Measurements from ENCODE around the gene SUPT7L. TPM values are rescaled to one million over a fixed set of nuclear protein-coding genes. Genes with fewer than 3 reads are reported as not detected.
"Not testable (repeated sequence)": the region's sequence is repeated elsewhere in the genome, so short reads cannot be mapped to it uniquely, and the experiment has no call there.

Gene SUPT7L
- total RNA-seq, 2 experiments from 2014 or later, result 30.1 to 30.8 TPM

DNA sequence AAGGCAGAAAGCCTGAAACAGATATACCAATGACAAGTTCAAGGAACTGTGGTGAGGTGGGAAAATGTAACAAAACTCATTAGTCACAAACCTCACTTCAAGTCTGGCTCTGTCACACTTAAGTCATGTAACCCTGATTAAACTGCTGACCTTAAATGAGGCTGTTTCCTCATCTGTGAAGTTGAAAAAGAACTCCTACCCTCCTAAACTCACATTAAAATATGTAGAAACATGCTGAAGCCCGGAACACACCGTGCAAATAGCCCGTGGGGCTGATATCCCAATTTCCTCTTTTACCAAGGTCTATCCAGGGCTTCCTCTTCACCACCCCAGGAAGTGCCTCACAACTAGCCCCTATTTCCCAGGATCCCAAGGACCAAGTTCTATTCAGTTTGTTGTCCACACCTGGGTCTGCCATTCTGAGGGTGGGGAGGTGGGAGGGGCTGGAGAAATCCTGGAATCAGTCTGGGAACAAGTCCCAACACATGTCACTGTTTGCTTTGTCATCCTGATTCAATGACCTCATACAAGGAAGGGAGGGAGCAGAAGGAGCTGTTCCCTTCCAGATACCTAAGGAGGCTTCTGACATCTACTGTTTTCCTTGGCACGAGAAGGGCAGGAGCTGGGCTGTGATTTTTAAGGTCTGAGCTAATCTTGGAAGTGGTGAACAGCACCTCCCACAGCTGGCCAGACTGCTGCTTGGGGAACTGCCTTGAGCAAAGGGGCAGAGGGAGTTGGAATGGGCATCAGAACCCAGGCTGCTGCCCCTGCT, 42.6 kb upstream of the SUPT7L start:
- Mint-ChIP-seq H3K27ac (no peak overlapping the region), H3K9me3 (ENCODE audit: insufficient read depth) (no peaks in the 10 kb centered on the region), H3K4me1 (ENCODE audit: low read depth) (peaks cover 15% of the 10 kb centered on the region), H3K4me3 (no peak overlapping the region), H3K36me3 (ENCODE audit: low read depth) (no peaks in the 10 kb centered on the region), H3K27me3 (ENCODE audit: low read depth) (no peaks in the 10 kb centered on the region)
- ATAC-seq (no peak), DNase-seq (no peak)
- ChIA-PET POLR2A (no interaction called here), CTCF (interaction anchor here (3.0 to 6.0 kb wide), 3 partner anchors 16 to 23 kb away, joined by 14 to 40 read pairs (median 35); no protein-coding TSS in a partner anchor)

DNA sequence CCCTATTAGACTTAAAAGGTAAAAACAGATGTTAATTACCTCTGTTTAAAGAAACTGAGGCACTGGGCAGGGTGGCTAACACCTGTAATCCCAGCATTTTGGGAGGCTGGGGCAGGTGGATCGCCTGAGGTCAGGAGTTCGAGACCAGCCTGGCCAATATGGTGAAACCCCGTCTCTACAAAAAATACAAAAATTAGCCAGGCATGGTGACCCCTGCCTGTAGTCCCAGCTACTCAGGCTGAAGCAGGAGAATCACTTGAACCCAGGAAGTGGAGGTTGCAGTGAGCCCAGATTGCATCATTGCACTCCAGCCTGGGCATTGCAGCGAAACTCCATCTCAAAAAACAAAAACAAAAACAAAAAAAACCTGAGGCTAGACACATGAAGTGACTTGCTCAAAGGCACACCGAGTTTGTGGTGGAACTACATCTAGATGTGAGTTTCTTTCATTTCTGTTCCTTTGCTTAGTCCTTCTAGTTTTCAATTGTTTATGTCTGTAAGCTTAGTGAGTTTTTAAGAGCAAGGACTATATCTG, 41.0 kb upstream of the SUPT7L start:
- Mint-ChIP-seq H3K27ac (no peak overlapping the region), H3K4me1 (ENCODE audit: low read depth) (peaks cover 15% of the 10 kb centered on the region), H3K4me3 (no peak overlapping the region), H3K9me3 (ENCODE audit: insufficient read depth) (no peaks in the 10 kb centered on the region), H3K27me3 (ENCODE audit: low read depth) (no peaks in the 10 kb centered on the region), H3K36me3 (ENCODE audit: low read depth) (no peaks in the 10 kb centered on the region)
- DNase-seq (no peak), ATAC-seq (no peak)
- ChIA-PET CTCF (interaction anchor here (0.6 to 6.0 kb wide), 24 partner anchors 8 to 815 kb away, joined by 3 to 40 read pairs (median 4); partner anchors contain the start of genes BABAM2, FOSL2 and RBKS), POLR2A (no interaction called here)

DNA sequence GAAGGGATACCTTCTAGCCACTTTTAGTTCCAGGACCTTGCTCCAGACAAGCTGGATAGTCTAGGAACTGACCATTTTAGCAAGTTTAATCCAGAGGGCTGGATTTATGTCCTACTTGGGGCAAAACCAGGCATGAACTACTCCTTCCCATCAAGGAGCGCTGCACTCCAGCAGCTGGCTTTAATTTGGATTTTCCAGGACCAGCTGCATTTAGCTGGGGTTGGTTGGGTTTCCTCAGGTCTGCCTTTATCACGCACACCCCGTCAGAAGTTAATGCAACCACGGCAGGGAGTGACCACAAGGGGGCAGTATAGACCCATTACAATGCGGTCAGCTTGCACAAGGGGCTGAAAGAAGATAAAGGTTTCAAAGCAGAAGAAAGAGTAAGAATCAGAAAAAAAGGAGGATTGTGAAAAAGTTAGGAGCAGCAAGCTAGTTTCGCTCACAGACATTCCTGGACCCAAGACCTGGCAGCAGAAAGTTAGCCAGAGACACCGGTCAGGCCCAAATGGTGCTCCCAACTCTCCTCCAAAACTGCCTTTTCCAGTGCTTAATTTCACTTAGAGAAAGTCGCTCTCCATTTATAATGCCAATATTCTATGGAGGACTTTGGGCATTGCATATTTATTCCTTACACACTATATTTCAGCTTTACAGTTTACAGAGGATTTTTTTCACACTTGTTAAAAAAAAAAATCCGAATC, 40.4 kb upstream of the SUPT7L start:
- H3K9me3 Mint-ChIP-seq (ENCODE audit: insufficient read depth), result no peaks in the 10 kb centered on the region
- H3K27ac Mint-ChIP-seq, result no peak overlapping the region
- peaks cover 15% of the 10 kb centered on the region for H3K4me1 Mint-ChIP-seq (ENCODE audit: low read depth)
- no peaks in the 10 kb centered on the region for H3K27me3 Mint-ChIP-seq (ENCODE audit: low read depth)
- POLR2A ChIA-PET, result no interaction called here
- no peak overlapping the region for H3K4me3 Mint-ChIP-seq
- no peaks in the 10 kb centered on the region for H3K36me3 Mint-ChIP-seq (ENCODE audit: low read depth)
- DNase-seq (peak; percentile 92), ATAC-seq (peak; percentile 89)
- CTCF ChIA-PET, result interaction anchor here (0.6 to 6.0 kb wide), 28 partner anchors 9 to 816 kb away, joined by 3 to 40 read pairs (median 4); partner anchors contain the start of genes BABAM2, FOSL2 and RBKS

DNA sequence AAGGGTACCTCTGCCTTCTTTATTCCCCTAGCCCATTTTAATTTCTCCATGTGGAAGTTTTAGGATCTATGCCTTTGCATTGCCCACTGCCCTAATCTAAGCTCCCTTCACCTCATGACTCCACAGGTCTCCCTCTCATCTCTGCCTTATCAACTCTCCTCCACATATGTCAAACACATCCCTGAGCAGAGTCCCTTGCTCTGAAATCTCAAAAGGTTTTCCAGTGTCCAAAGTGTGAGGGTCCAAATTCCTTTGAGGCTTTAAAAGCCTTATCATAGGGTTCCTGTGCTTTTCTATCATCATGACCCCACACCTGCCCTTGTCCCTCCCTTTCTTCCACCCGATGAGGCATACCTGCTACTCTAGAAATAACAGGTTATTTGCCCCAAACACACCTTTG, 38.9 kb upstream of the SUPT7L start:
- ChIA-PET POLR2A (no interaction called here), CTCF (interaction anchor here (2.7 to 3.8 kb wide), 2 partner anchors 13 to 19 kb away, joined by 21 to 40 read pairs; no protein-coding TSS in a partner anchor)
- no peaks in the 10 kb centered on the region for H3K27me3 Mint-ChIP-seq (ENCODE audit: low read depth)
- peaks cover 17% of the 10 kb centered on the region for H3K4me1 Mint-ChIP-seq (ENCODE audit: low read depth)
- peaks cover 8% of the 10 kb centered on the region for H3K36me3 Mint-ChIP-seq (ENCODE audit: low read depth)
- ATAC-seq (no peak), DNase-seq (no peak)
- H3K4me3 Mint-ChIP-seq, result no peak overlapping the region
- no peaks in the 10 kb centered on the region for H3K9me3 Mint-ChIP-seq (ENCODE audit: insufficient read depth)
- no peak overlapping the region for H3K27ac Mint-ChIP-seq

DNA sequence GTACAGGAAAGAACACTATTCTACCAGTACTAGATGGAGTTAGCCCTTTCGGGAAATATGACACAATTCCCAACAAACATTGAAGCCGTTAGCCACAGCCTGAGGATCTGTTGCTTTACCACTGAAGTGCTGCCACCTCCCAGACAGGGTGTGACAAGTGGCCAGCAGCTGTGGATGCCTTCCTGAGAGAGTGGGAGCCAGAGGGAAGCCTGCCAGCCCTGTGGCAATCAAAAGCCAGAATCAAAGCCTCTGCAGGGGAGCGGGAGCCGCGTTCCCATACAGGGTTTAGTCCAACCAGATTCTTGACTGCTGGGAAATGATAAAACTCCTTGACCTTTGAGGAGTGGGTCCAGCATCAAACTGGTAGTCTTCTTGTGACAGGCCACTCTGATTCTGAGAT, 38.3 kb upstream of the SUPT7L start:
- POLR2A ChIA-PET, result no interaction called here
- CTCF ChIA-PET, result interaction anchor here (1.5 to 2.7 kb wide), 2 partner anchors 13 to 18 kb away, joined by 6 to 21 read pairs; no protein-coding TSS in a partner anchor
- Mint-ChIP-seq H3K27ac (no peak overlapping the region), H3K27me3 (ENCODE audit: low read depth) (no peaks in the 10 kb centered on the region), H3K4me3 (no peak overlapping the region), H3K36me3 (ENCODE audit: low read depth) (peaks cover 10% of the 10 kb centered on the region), H3K9me3 (ENCODE audit: insufficient read depth) (no peaks in the 10 kb centered on the region), H3K4me1 (ENCODE audit: low read depth) (peaks cover 17% of the 10 kb centered on the region)
- no peak for DNase-seq
- no peak for ATAC-seq

DNA sequence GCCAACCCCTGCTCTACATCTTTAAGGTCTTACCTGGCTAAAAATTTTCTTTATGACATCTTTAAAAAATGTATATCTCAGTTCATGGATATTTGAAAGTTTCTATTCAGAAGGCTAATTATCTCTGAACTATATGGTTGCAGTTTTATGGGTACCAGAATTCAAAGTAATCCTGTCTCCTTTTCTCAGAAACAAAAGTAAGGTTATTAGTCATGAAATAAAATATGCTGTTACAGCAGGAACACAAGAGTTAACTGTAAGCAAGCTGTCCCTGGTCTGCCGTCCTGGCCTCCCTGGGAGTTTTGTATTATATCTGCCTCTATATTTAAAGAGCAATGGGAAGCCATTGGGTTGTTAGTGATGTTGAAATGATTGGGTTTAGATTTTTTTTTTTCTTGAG, 34.2 kb upstream of the SUPT7L start:
- Mint-ChIP-seq H3K9me3 (ENCODE audit: insufficient read depth) (no peaks in the 10 kb centered on the region), H3K36me3 (ENCODE audit: low read depth) (peaks cover 27% of the 10 kb centered on the region), H3K4me3 (no peak overlapping the region), H3K4me1 (ENCODE audit: low read depth) (peaks cover 2% of the 10 kb centered on the region), H3K27ac (no peak overlapping the region), H3K27me3 (ENCODE audit: low read depth) (no peaks in the 10 kb centered on the region)
- POLR2A ChIA-PET, result no interaction called here
- CTCF ChIA-PET, result no interaction called here
- no peak for ATAC-seq
- DNase-seq, result no peak

DNA sequence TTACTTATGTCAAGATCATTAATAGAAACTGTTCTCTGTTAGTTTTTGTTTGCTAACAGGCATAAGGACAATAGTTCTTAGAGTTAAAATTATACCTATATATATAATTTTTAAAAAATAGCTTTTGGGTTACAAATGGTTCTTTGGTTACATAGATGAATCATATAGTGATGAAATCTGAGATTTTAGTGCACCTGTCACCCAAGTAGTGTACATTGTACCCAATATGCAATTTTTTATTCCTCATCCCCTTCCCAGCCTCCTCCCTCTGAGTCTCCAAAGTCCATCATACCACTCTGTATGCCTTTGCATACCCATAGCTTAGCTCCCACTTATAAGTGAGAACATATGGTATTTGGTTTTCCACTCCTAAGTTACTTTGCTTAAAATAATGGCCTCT, 26.6 kb upstream of the SUPT7L start:
- Mint-ChIP-seq H3K27me3 (ENCODE audit: low read depth) (no peaks in the 10 kb centered on the region), H3K36me3 (ENCODE audit: low read depth) (peaks cover 29% of the 10 kb centered on the region), H3K4me3 (no peak overlapping the region), H3K27ac (no peak overlapping the region), H3K9me3 (ENCODE audit: insufficient read depth) (no peaks in the 10 kb centered on the region), H3K4me1 (ENCODE audit: low read depth) (peaks cover 10% of the 10 kb centered on the region)
- DNase-seq (no peak), ATAC-seq (no peak)
- ChIA-PET POLR2A (no interaction called here), CTCF (interaction anchor here (4.6 kb wide), 1 partner anchor 13 kb away, joined by 21 read pairs; no protein-coding TSS in a partner anchor)

DNA sequence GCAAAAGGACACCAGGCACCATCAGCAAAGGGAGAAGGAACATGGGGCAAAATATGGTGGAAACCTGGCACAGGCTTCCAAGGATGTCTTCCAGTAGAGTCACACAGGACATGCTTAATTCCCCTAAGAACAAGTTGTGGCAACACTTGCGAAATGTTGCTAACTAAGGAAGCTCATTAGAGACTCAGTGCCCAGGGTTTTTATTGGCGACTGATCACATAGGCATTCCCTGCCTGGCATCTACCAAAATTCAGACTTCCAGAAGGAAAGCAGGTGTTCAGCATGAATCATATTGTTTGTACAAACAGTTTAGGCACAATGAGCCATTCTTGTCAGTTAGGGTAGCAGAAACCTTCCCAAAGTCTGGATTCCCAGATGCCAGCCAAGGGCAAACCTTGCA, 26.0 kb upstream of the SUPT7L start:
- DNase-seq (no peak), ATAC-seq (no peak)
- Mint-ChIP-seq H3K4me3 (no peak overlapping the region), H3K27me3 (ENCODE audit: low read depth) (no peaks in the 10 kb centered on the region), H3K36me3 (ENCODE audit: low read depth) (peaks cover 29% of the 10 kb centered on the region), H3K4me1 (ENCODE audit: low read depth) (peaks cover 17% of the 10 kb centered on the region), H3K27ac (no peak overlapping the region), H3K9me3 (ENCODE audit: insufficient read depth) (no peaks in the 10 kb centered on the region)
- CTCF ChIA-PET, result interaction anchor here (4.6 kb wide), 1 partner anchor 14 kb away, joined by 21 read pairs; no protein-coding TSS in a partner anchor
- POLR2A ChIA-PET, result no interaction called here

DNA sequence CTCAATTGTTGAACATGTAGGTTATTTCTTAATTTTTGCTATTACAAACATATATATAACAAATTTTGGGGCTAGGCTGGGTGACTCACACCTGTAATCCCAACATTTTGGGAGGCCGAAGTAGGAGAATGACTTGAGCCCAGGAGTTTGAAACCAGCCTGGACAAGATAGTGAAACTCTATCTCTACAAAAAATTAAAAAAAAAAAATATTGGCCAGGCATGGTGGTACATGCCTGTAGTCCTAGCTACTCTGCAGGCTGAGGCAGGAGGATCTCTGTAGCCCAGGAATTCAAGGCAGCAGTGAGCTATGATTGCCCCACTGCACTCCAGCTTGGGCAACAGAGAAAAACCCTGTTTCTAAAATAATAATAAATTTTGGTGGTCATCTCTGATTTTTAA, 23.8 kb upstream of the SUPT7L start:
- Mint-ChIP-seq H3K4me3 (no peak overlapping the region), H3K4me1 (ENCODE audit: low read depth) (peaks cover 29% of the 10 kb centered on the region), H3K27ac (no peak overlapping the region), H3K27me3 (ENCODE audit: low read depth) (no peaks in the 10 kb centered on the region), H3K9me3 (ENCODE audit: insufficient read depth) (no peaks in the 10 kb centered on the region), H3K36me3 (ENCODE audit: low read depth) (peaks cover 34% of the 10 kb centered on the region)
- ATAC-seq (no peak), DNase-seq (no peak)
- ChIA-PET CTCF (interaction anchor here (4.6 kb wide), 1 partner anchor 16 kb away, joined by 21 read pairs; no protein-coding TSS in a partner anchor), POLR2A (no interaction called here)

DNA sequence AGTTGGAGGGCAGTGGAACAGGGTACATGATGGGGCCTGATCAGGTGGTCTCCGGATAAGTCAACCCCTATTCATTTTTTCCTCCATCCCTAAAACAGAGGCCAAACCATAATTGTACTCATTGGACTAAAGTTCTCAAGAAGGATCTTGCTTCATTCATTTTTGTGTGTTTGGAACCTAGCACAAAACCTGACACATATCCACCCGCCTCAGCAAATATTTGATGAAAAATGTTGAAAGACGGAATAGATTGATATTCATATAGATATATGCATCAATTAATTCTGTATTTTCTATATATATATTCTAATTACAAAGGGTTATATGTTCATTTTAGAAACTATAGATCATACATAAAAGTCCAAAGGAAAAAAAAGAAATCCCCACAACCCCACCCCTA, 22.2 kb upstream of the SUPT7L start:
- H3K9me3 Mint-ChIP-seq (ENCODE audit: insufficient read depth), result no peaks in the 10 kb centered on the region
- peaks cover 29% of the 10 kb centered on the region for H3K4me1 Mint-ChIP-seq (ENCODE audit: low read depth)
- H3K4me3 Mint-ChIP-seq, result peak overlapping the region; percentile 55
- peaks cover 35% of the 10 kb centered on the region for H3K36me3 Mint-ChIP-seq (ENCODE audit: low read depth)
- POLR2A ChIA-PET, result interaction anchor here (1.5 kb wide), 1 partner anchor 22 kb away, joined by 5 read pairs; the partner anchor contains the start of genes SLC4A1AP and SUPT7L
- no peak for ATAC-seq
- no peak for DNase-seq
- peak overlapping the region; percentile 86 for H3K27ac Mint-ChIP-seq
- H3K27me3 Mint-ChIP-seq (ENCODE audit: low read depth), result no peaks in the 10 kb centered on the region
- CTCF ChIA-PET, result no interaction called here

DNA sequence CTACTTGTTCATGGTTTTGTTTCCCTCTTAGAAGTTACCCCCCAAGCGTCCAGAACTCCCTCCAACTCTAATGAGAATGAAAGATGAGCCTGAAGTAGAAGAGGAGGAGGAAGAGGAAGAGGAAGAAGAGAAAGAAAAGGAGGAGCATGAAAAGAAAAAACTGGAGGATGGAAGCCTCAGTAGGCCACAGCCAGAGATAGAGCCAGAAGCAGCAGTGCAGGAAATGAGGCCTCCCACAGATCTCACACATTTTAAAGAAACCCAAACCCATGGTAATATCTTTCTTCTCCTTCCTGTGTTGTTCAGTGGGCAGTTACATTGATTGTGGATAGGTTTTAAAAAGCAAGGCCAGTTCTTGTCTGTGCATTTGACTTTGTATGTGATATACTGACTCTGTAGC, 21.6 kb upstream of the SUPT7L start:
- CTCF ChIA-PET, result interaction anchor here (0.7 to 4.1 kb wide), 12 partner anchors 14 to 708 kb away, joined by 3 to 40 read pairs (median 12); partner anchors contain the start of genes CCDC121, FOSL2, GPN1 and NRBP1
- peak overlapping the region; percentile 86 for H3K27ac Mint-ChIP-seq
- POLR2A ChIA-PET, result interaction anchor here (0.7 to 1.8 kb wide), 3 partner anchors 21 to 428 kb away, joined by 3 to 8 read pairs (median 5); partner anchors contain the start of genes PPM1G, SLC4A1AP and SUPT7L
- H3K4me1 Mint-ChIP-seq (ENCODE audit: low read depth), result peaks cover 29% of the 10 kb centered on the region
- DNase-seq (peak; percentile 42), ATAC-seq (peak; percentile 34)
- peak overlapping the region; percentile 55 for H3K4me3 Mint-ChIP-seq
- not testable (repeated sequence) for H3K9me3 Mint-ChIP-seq (ENCODE audit: insufficient read depth); H3K27me3 Mint-ChIP-seq (ENCODE audit: low read depth)
- H3K36me3 Mint-ChIP-seq (ENCODE audit: low read depth), result peaks cover 36% of the 10 kb centered on the region

Measured in activated CD8-positive, alpha-beta T cell treated with anti-CD3 and anti-CD28 coated beads, Interleukin-2, amount 10 ng/mL, durations not matched to agents 7 days and 5 days (primary cell).